AG09319 (cell line): ENCODE data around the gene PER3.

Experiments
- DNase-seq: peaks from one replicate; pipeline ENCODE4 v3.0.0-alpha.2; 2010; ENCODE audit warnings: low read depth; ENCODE audit errors: extremely low read depth
- CTCF ChIP-seq: IDR thresholded peaks from 2 replicates; pipeline ENCODE4 v1.5.1; 2011; ENCODE audit warnings: low read depth, mild to moderate bottlenecking, inconsistent platforms, low read length, moderate library complexity

PER3 gene

GRCh38 chr1:7783826-7784491 lies at the start of gene PER3:
Gene PER3 (plus strand): TSS chr1:7784291. CDS start chr1:7784878, 587 bp downstream.
- TF ChIP-seq CTCF, result no peak
- peak; percentile 97 for DNase-seq

- no peak for TF ChIP-seq CTCF
- no peak for DNase-seq
These were observed 46.0 kb upstream of the PER3 start for GRCh38 chr1:7738044-7738443.

- DNase-seq, result no peak
- no peak for TF ChIP-seq CTCF
These were observed 40.7 kb upstream of the PER3 start for GRCh38 chr1:7743346-7743745.

GRCh38 chr1:7744882-7745281 lies 39.2 kb upstream of the PER3 start:
- DNase-seq, result no peak
- TF ChIP-seq CTCF, result no peak

GRCh38 chr1:7745783-7746182 lies 38.3 kb upstream of the PER3 start:
- no peak for DNase-seq
- TF ChIP-seq CTCF, result no peak

- no peak for TF ChIP-seq CTCF
- no peak for DNase-seq
These were observed 36.5 kb upstream of the PER3 start for GRCh38 chr1:7747605-7748004.

- no peak for TF ChIP-seq CTCF
- no peak for DNase-seq
These were observed 35.0 kb upstream of the PER3 start for GRCh38 chr1:7749126-7749525.
